Activated gamma-delta T cell treated with Interleukin-2 at 50 U/mL for 16 hours (primary cell): ENCODE data around the gene MAP3K21.

ENCODE experiments used
- DNase-seq: peaks from one replicate; pipeline ENCODE4 v3.0.0-alpha.2; 2020

The MAP3K21 gene

DNA sequence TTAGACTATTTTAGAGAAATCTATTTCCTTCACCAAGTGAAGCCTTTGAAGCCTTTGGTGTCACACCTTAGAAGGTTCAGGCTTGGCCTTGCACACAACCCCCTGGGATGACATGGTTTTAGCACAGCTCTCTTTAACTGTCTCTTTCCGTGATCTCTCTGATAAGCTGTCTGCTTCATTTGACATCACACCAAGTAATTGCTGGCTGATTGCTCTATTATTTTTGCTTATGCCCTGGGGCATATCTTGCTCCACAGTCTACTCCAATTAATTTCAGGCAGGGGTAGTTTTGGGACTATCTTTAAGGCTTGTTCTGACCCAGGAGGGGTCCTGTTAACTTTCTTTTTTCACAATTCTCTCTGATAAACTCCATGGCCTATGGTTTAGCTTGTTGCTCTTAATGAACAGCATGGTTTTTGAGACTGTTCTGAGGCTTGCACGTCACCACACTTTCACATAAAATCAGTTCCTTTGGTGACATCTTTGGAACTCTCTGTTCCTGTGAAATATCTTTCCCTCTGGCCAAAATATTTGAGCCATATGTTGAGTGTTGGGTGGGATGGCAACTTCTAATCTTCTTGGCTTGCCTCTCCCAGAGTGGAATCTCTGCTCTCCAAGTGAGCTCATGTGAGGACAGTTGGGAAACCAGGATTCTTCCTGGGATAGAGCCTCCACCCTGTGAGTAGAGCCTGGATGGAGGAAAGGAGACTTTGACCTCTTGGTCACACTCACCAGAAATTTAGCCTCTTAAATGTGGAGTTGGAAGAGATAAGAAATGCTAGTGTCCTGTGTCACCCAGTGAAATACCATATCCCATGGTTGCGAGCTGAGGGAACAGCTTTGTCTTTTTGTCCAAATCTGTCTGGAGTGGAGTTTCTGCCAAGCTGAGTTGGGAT, 63.6 kb downstream of the MAP3K21 start:
- DNase-seq, result no peak

DNA sequence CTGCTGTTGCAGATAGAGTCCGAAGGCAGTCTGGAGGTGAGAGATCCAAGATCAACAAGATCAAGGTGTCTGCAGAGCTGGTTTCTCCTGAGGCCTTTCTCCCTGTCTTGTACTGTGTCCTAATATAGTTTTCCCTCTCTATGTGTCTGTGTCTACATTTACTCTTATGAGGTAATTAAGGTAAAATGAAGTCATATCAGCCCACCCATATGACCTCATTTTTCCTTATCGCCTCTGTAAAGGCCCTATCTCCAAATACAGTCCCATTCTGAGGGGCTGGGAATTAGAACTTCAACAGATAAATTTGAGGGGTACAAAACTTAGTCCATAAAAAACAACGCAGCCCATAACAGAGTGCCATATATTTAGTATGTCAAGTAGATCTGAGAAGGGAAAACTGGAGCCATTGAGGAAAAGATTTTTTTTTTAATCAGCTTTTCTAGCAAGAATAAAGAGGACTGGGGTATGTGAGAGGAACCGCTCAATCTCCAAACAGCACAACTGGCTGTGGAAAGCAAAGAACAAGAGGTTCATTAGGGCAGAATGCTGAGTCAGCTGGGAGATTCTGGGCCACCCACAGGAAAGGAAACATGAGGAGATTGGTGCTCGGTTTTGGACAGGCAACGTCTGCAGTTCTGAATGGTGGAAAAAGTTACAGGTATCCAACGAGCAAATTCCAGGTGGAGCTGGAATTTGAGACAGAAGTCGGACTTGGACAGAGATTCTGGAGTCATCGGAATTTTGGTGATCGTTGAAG, 65.7 kb downstream of the MAP3K21 start:
- no peak for DNase-seq

DNA sequence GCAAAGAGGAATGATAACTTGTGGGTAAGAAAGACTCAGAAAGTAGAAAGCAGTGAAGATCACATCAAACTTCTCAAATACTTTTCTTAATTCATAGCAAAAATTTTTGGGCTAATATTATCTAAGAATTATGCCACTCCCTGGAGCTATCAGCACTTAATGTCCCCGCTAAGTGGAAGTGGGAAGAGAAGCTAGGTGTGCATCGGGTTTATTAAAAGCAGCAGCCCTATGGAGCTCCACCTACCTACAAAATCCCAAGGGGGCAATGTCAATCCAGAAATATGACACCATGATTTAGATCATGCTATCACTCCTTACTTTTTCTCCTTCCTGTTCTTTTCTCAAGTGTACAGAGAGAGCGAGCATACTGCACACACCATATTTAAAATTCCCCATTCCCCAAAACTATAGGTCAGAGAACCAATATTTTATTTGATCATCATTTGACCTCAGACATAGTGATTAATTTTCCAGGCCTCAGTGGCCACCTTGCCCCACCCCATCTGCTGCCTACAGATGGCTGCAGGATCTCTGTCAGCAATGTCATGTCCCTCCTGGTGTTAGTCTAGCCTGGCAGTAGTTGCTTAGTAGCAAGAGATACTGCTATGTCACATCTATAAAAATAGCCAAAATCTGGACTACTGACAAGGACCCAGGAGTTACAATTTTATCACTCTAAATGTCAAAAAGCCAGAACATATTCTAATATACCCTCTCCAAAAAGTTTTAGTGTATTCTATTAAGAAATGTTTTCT, 66.6 kb downstream of the MAP3K21 start:
- DNase-seq, result no peak

DNA sequence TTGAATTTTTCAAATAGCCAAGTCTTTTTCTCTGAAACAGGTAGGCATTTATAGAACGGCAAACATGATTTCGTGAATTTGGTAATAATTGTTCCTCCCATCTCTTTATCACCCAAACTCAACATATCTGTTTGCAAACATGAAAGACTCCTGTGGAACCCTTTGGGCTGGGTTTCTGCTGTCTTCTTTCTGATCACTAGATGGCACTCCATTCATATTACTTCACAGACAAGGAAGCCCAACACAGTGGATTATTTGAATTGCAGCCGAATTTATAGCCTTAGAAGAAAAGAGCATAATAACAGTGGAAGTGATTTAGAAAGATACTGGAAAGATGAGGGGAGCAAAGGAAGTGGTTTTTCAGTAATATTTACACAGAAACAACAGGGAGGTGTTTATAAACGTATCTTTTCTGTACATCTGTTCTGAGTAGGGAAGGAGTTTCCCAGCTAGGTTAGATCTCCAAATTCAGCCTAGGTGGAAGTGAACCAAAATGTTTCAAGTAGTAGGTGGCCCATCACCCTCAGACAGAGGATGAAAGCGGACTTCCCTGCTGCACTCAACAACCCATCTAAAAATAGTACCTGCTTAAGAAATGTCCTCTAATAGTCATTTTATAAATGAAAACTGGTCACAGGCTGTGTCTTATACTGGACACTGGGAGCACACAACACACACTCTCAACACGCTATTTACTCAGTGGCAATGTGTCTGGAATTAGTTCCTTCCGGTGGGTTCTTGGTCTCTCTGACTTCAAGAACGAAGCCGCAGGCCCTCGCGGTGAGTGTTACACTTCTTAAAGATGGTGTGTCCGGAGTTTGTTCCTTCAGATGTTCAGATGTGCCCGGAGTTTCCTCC, 67.6 kb downstream of the MAP3K21 start:
- no peak for DNase-seq

DNA sequence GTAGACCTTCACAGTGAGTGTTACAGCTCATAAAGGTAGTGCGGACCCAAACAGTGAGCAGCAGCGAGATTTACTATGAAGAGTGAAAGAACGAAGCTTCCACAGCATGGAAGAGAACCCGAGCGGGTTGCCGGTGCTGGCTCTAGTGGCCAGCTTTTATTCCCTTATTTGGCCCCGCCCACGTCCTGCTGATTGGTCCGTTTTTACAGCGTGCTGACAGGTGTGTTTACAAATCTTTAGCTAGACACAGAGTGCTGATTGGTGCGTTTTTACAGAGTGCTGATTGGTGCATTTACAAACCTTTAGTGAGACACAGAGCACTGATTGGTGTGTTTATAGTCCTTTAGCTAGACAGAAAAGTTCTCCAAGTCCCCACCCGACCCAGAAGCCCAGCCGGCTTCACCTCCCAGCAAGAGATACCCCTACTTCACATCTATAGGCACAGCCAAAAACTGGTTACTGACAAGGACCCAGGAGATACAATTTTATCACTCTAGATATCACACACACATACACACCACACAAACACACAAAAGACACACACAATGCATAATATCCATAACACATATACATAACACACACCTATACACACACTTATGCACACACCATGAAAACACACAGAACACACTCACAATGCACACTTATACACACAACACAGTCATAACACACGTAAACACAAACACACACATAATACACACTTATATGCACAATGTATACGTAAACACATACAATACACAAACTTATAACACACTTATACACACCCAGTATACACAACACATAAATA, 68.5 kb downstream of the MAP3K21 start:
- no peak for DNase-seq

DNA sequence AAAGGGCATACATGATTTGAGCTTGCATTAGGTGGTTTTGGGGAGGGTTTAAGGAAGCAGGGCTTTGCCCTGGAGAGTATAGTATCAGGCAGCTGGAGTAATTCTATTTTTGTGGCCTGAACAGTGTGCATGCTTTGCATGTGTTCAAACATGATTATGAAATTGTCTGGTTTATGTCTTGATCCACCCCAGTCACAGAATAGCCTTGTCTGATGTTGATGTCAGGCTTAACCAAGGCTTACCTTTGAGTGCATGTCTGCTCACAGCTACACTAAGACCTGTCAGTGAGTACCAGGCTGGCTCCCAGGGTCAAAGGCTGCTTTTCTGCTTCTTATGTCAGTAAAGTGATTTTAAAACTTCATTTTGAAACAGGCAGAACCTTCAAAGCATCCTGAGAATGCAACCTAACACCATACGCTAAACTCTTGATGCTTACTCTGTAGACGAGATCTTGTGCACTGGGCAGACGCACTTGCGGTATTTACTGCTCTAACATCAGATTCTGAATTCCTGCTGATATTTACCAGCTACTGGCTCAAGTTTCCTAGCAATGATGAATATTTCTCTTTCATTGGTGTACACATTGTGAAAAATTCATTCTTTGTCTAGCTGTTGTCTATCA, 78.9 kb downstream of the MAP3K21 start:
- no peak for DNase-seq

DNA sequence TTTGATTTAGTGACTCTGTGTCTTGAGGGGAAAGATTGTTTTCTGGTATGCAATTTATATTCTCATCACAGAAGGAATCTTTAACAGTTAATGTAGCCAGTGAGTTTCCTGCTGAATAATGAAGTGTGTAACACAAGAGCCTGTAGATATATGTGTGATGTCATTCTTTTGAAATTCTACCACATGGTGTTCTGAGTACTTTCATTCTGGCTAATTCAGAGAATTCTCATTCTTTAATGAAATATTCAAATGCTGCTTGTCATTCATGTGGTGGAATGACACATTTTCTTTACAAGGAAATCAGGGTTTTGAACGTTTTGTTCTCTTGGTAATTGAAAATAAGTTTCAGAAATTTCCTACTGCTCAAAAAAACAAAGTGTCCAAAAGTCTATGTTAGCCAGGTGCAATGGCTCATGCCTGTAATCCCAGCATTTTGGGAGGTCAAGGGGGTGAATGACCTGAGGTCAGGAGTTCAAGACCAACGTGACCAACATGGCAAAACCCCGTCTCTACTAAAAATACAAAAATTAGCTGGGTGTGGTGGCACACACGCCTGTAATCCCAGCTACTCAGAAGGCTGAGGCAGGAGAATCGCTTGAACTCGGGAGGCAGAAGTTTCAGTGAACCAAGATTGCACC, 79.6 kb downstream of the MAP3K21 start:
- no peak for DNase-seq

DNA sequence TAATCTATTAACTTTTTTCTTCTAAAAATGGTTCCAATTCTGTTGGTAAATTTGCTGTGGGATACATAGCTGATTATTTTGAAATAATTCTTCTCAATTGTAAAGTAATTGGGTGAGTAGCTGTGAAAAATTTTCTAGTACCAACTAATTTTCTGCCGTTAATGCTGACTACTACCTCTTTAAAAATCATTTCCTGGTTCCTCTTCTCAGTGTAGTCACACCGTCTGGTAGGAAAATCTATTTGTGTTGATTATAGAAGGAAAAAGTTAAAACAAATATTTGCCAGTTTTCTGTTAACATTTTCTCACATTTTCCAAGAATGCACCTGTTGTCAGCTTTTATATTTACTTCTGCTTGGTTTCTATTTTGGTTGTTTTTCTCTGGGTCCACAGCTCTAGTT, 82.0 kb downstream of the MAP3K21 start:
- no peak for DNase-seq

DNA sequence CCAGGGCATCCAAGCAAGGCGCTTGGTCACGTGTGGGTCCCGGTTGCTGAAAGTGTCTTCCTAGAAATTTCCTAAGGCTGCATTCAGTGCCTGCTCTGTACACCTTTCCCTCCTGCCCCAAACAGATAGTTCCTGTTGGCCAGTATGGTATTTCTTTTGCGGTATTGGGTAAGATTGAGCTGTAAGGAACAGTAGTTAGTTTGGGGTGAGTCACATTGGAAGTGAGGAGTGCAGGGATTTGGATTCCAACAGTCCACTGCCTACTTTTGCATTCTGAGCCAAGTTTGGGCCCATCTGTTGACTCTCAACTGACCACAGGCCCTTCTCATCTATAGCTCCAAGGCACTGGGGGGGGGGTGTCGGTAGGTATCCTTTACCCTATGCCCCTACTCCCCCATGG, 83.4 kb downstream of the MAP3K21 start:
- DNase-seq, result no peak

DNA sequence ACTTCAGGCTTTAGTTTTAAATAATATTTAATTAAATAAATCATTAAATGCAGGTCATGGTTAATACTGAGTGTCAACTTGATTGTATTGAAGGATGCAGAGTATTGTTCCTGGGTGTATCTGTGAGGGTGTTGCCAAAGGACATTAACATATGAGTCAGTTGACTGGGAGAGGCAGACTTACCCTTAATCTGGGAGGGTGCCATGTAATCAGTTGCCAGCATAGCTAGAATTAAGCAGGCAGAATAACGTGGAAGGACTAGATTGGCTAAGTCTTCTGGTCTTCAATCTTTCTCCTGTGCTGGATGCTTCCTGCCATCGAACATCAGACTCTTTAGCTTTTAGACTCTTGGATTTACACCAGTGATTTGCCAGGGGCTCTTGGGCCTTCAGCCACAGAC, 85.3 kb downstream of the MAP3K21 start:
- DNase-seq, result no peak

DNA sequence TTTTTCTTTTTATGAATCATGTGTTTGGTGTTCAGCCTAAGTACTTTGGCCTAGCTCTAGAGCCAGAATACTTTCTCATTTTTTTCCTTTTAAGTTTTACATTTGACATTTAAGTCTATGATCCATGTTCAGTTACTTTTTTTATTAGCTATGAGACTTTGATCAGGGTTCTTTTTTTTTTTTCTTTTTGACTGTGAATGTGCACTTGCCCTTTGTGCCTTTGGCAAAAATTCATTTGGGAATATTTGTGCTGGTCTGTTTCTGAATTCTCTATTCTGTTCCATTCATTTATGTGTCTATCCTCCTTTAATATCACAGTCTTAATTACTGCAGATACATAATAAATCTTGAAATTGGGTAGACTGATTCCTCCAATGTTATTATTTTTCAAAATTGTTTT, 93.8 kb downstream of the MAP3K21 start:
- no peak for DNase-seq

DNA sequence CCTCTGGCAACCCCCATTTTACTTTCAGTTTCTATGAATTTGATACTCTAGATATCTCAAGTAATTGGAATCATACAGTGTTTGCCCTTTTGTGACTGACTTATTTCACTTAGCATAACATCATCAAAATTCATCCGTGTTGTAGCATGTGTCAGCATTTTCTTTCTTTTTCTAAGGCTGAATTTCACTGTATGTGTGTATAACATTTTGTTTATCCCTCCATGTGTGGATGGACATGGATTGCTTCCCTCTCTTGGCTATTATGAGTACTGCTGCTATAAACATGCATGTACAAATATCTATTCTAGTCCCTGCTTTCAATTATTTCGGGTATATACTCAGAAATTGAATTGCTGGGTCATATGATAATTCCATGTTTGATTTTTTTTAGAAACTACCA, 97.3 kb downstream of the MAP3K21 start:
- no peak for DNase-seq

DNA sequence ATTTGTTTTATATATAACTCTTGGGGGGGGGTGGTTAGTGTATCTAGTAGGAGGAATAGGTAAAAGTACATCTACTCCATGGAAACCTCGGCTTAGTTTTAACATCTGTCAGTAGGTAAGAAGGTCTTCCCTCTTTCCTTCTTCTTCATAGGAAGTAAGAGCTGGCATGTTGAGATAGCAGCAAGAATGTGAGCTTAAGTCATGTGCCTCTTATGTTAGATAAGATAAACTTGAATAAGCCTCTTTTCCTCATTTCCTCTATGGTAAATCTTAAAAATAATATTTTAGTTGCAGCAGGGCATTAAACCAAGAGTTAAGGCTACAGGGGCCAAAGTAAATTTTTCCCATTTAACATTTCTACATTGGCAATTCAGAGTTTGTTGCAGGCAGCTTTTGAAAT, 100.4 kb downstream of the MAP3K21 start:
- no peak for DNase-seq

DNA sequence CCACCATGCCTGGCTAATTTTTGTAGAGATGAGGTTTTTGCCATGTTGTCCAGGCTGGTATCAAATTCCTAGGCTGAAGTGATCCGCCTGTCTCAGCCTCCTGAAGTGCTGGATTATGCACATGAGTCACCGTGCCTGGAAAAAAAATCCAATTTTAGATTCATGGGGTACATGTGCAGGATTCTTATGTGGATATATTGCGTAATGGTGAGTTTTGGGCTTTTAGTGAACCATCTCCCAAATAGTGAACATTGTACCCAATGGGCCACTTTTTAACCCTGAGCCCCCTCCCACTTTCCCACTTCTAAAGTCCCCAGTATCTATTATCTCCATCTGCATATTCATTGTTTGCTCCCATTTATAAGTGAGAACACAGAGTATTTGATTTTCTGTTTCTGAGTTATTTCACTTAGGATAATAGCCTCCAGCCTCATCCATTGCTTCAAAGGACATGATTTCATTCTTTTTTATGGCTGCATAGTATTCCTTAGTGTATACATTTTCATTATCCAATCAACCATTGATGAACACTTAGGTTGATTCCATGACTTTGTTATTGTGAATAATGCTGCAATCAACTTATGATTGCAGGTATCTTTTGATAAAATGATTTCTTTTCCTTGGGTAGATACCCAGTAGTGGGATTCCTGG, 104.4 kb downstream of the MAP3K21 start:
- DNase-seq, result no peak

DNA sequence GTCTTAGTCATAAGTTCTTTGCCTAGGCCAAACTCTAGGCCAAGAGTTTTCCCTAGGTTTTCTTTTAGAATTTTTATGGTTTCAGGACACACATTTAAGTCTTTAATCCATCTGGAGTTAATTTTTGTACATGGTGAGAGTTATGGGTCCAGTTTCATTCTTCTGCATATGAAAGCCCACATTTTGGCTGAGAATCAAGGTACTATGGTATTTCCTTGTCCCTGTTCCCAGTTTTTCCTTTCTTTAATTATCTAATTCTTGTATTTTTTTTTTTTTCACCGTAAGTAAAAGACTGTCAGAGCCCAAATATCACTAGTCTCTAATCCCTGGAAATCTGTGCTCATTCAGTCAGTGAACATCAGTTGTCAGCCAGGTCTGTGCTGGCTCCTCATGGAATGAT, 105.4 kb downstream of the MAP3K21 start:
- DNase-seq, result no peak

DNA sequence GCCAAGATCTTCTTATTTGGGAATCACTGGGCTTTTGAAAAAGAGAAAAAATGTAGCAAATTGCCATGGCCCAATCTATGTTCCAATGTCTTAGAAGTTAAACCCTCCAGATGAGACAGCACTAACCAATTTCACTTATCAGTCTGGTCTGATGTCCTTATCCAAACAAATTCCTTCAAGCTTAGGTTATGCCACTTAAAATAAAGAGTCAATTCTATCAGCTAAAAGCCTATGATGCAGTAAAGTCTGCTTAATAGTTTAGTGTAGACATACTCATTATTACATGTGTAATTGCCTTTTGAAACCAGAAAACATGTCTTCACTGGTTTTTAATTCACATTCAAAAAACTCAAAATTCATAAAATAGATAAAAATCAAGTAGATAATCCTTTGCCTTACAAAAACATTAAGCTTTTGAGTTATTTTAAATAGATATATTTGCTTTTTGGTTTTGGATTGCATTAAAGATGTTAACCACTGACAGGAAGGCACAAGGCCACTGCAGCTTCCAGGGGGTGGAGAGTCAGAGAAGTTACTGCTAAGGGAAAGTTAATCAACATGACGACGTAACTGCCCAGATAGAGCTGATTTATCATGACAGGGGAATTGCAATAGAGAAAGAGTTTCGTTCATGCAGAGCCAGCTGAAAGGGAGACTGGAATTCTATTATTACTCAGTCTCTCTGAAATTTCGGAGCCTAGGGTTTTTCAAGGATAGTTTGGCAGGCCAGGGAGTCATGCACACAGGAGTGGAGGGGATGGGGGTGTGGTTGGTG, 106.1 kb downstream of the MAP3K21 start:
- DNase-seq, result no peak
